ENCODE data around the gene PSMG4.

GRCh38 chr6:3267162-3267561 is 8.4 kb downstream of the PSMG4 start:
- TF ChIP-seq FOXK1 (CRISPR knock-in tag; IDR thresholded peaks at IDR 0.05; ENCODE audit: borderline replicate concordance) (no peak), ZHX1 (conservative IDR thresholded peaks at IDR 0.05; ENCODE audit: low read length) (no peak), NFATC3 (IDR thresholded peaks at IDR 0.05) (no peak), MXI1 (IDR thresholded peaks at IDR 0.05; ENCODE audit: low read depth, low read length) (no peak), BRD4 (IDR thresholded peaks at IDR 0.05) (no peak), JUND (IDR thresholded peaks at IDR 0.05; ENCODE audit: borderline replicate concordance, low read depth, low read length) (no peak), JUND (tag; IDR thresholded peaks at IDR 0.05; ENCODE audit: borderline replicate concordance, low read depth, low read length) (no peak), ZNF583 (CRISPR knock-in tag; IDR thresholded peaks at IDR 0.05) (no peak)
